Endothelial cell of umbilical vein (primary cell): Measurements from ENCODE around the gene EHF. TPM values are rescaled to one million over a fixed set of nuclear protein-coding genes. Genes with fewer than 3 reads are reported as not detected.

Experiments
- BruUV-seq: library from RNA; stranded (reverse); fragments of 400-500 nt; replicated peaks from 2 replicates; lab custom pipeline; 2021; lab: Mats Ljungman, UMichigan
- CTCF ChIA-PET: fragments of 300-600, 350-600 bp; sonication (Branson Sonifier 250); formaldehyde crosslinking; loops from one replicate; lab custom pipeline; 2021; ENCODE audit warnings: antibody characterized with exemption, inconsistent platforms; lab: Charles Lee
- POLR2A ChIA-PET: fragments of 300-600, 350-600 bp; sonication (Branson Sonifier 250); formaldehyde crosslinking; loops from one replicate; lab custom pipeline; 2021; ENCODE audit warnings: antibody characterized with exemption, inconsistent platforms; lab: Charles Lee
- DNase-seq: peaks from one replicate; pipeline ENCODE4 v3.0.0-alpha.2; 2011; ENCODE audit warnings: low read depth, low spot score
- FAIRE-seq: peaks from 2 replicates; lab custom pipeline; 2011; peaks lifted over from hg19 to GRCh38; lab: Jason Lieb, UNC
- H2AFZ ChIP-seq: 2 replicates; pipeline ENCODE4 v1.6.0; 2012; ENCODE audit warnings: low read depth, low read length, control low read depth, inconsistent platforms
- H3K27ac ChIP-seq: 2 replicates; pipeline ENCODE4 v1.5.1; 2011; ENCODE audit warnings: low read depth, mild to moderate bottlenecking, control low read depth, low read length, moderate library complexity; ENCODE audit not compliant: insufficient read depth
- H3K27me3 ChIP-seq, 2 experiments: 2 replicates each; pipeline versions ENCODE4 v1.6.0 to v1.6.1; 2011; ENCODE audit warnings: low read length in 2 of 2, mixed read lengths in 1 of 2; ENCODE audit not compliant: control insufficient read depth in 2 of 2, insufficient read depth in 2 of 2
- H3K36me3 ChIP-seq, 2 experiments: 2 replicates in 1 of 2; 3 replicates in 1 of 2; pipeline ENCODE4 v1.5.1; 2011; ENCODE audit warnings: low read length in 2 of 2, mild to moderate bottlenecking in 1 of 2, moderate library complexity in 1 of 2; ENCODE audit not compliant: control insufficient read depth in 2 of 2, insufficient read depth in 2 of 2; ENCODE audit errors: extremely low read depth in 1 of 2
- H3K4me1 ChIP-seq: 3 replicates; pipeline ENCODE4 v1.5.1; 2011; ENCODE audit warnings: mild to moderate bottlenecking, low read length; ENCODE audit not compliant: control insufficient read depth, insufficient read depth; ENCODE audit errors: extremely low read depth
- H3K4me2 ChIP-seq: 2 replicates; pipeline ENCODE4 v1.6.1; 2011; ENCODE audit warnings: low read length, control low read depth, mixed read lengths; ENCODE audit not compliant: insufficient read depth
- H3K4me3 ChIP-seq, 3 experiments: fragments of 200-600 bp in 1 of 3; sonication (generic), shearing (Covaris generic) in 1 of 3; replicated peaks in 1 of 3; 2 replicates each; pipeline ENCODE4 v1.5.1; 2011 to 2016; ENCODE audit warnings: control low read depth in 3 of 3, low read length in 3 of 3, mild to moderate bottlenecking in 2 of 3, inconsistent platforms in 1 of 3, low read depth in 1 of 3, moderate library complexity in 1 of 3; ENCODE audit not compliant: insufficient read depth in 1 of 3
- H3K79me2 ChIP-seq: 2 replicates; pipeline ENCODE4 v1.6.0; 2012; ENCODE audit warnings: low read length, inconsistent platforms; ENCODE audit not compliant: control insufficient read depth, insufficient read depth
- H3K9ac ChIP-seq: replicated peaks from 2 replicates; pipeline ENCODE3; 2011; ENCODE audit warnings: low read length, control low read depth; ENCODE audit not compliant: insufficient read depth; ENCODE audit errors: extremely low read depth
- H3K9me1 ChIP-seq: replicated peaks from 3 replicates; pipeline ENCODE4 v1.6.0; 2011; ENCODE audit warnings: mild to moderate bottlenecking, low read length; ENCODE audit not compliant: control insufficient read depth, insufficient read depth; ENCODE audit errors: extremely low read depth
- H3K9me3 ChIP-seq: replicated peaks from 2 replicates; pipeline ENCODE4 v1.5.1; 2012; ENCODE audit warnings: low read length, inconsistent platforms; ENCODE audit not compliant: control insufficient read depth, insufficient read depth
- H4K20me1 ChIP-seq: replicated peaks from 2 replicates; pipeline ENCODE3; 2011; ENCODE audit warnings: mild to moderate bottlenecking, low read length; ENCODE audit not compliant: control insufficient read depth, insufficient read depth; ENCODE audit errors: extremely low read depth
- CTCF ChIP-seq, 2 donors: IDR thresholded peaks; 1 replicate in 1 of 2; 2 replicates in 1 of 2; pipeline ENCODE4 v1.5.1; 2011; ENCODE audit warnings: low read length in 2 of 2, mild to moderate bottlenecking in 2 of 2, moderate library complexity in 2 of 2, control low read depth in 1 of 2, inconsistent platforms in 1 of 2, low read depth in 1 of 2; ENCODE audit not compliant: insufficient read depth in 1 of 2; ENCODE audit errors: extremely low read depth in 1 of 2
- EZH2 ChIP-seq: IDR thresholded peaks from 2 replicates; pipeline ENCODE4 v1.6.1; 2012; ENCODE audit warnings: borderline replicate concordance, low read depth, mild to moderate bottlenecking, moderate library complexity, low read length, inconsistent platforms; ENCODE audit not compliant: severe bottlenecking
- FOS ChIP-seq: IDR thresholded peaks from 2 replicates; pipeline ENCODE4 v1.6.1; 2011; ENCODE audit warnings: mild to moderate bottlenecking, low read length, moderate library complexity, borderline replicate concordance; ENCODE audit not compliant: insufficient read depth
- GATA2 ChIP-seq: IDR thresholded peaks from 2 replicates; pipeline ENCODE4 v1.7.0; 2011; ENCODE audit warnings: low read depth, mild to moderate bottlenecking, moderate library complexity, mixed read lengths, low read length; ENCODE audit not compliant: insufficient read length, insufficient read depth
- JUN ChIP-seq: IDR thresholded peaks from 2 replicates; pipeline ENCODE4 v1.6.1; 2011; ENCODE audit warnings: borderline replicate concordance, low read depth; ENCODE audit not compliant: insufficient read length, insufficient read depth
- MAX ChIP-seq: IDR thresholded peaks from 2 replicates; pipeline ENCODE4 v1.6.1; 2011; ENCODE audit not compliant: insufficient read depth, insufficient read length
- MYC ChIP-seq: IDR thresholded peaks from one replicate; pipeline ENCODE4 v1.6.1; 2011; ENCODE audit warnings: mild to moderate bottlenecking, low read depth, low read length
- POLR2A ChIP-seq: IDR thresholded peaks from 2 replicates; pipeline ENCODE4 v1.6.1; 2012; ENCODE audit warnings: low read depth, mild to moderate bottlenecking, control low read depth, low read length
- POLR2AphosphoS5 ChIP-seq: IDR thresholded peaks from 2 replicates; pipeline ENCODE4 v1.6.1; 2012; ENCODE audit warnings: low read depth, mild to moderate bottlenecking, control low read depth, low read length, moderate library complexity; ENCODE audit not compliant: insufficient read depth
- dilution Hi-C: fragments of 300-500 bp; cut with MboI; formaldehyde crosslinking; loops from one replicate; pipeline ENCODE4 v1.15.0; 2019; ENCODE audit warnings: low sequenced_read_pairs; ENCODE audit not compliant: extremely low pct_ligation_motif_present
- intact Hi-C: fragments of 100-400 bp; cut with micrococcal nuclease; formaldehyde crosslinking; loops from one replicate; pipeline ENCODE4 v1.10.0; 2022
- polyA plus RNA-seq, 4 experiments: library from polyadenylated mRNA; depleted of rRNA in 3 of 4; stranded (reverse) in 3 of 4; unstranded in 1 of 4; fragments of >200 nt; gene quantifications; 2 replicates each; pipeline versions ENCODE4 v1.2.1 to v1.2.3, GENCODE V29; 2011 to 2012; ENCODE audit warnings: missing spikeins in 1 of 4
- total RNA-seq: library from RNA; stranded (reverse); gene quantifications from 2 replicates; pipeline ENCODE4 v1.2.3, GENCODE V29; 2021

EHF gene
- total and polyA plus RNA-seq, 2 donors (not counting 3 experiments of a cell fraction or from before 2014, with no cell fraction given): not detected

- Histone ChIP-seq H3K27ac (no peak overlapping the region), H3K9ac (no peak overlapping the region), H3K27me3 (no peaks in the 10 kb centered on the region), H3K4me3 (no peak overlapping the region), H3K4me2 (no peak overlapping the region), H3K79me2 (no peaks in the 10 kb centered on the region), H3K4me1 (peaks cover 4% of the 10 kb centered on the region), H4K20me1 (no peaks in the 10 kb centered on the region), H3K36me3 (no peaks in the 10 kb centered on the region), H2AFZ (no peak overlapping the region), H3K9me1 (no peaks in the 10 kb centered on the region), H3K9me3 (no peaks in the 10 kb centered on the region)
- intact Hi-C loops: no loop called here
- no peak for FAIRE-seq
- BruUV-seq: no TSS peak
- DNase-seq: no peak
- dilution Hi-C loops: no loop called here
- POLR2A ChIA-PET: no interaction called here
- CTCF ChIA-PET: no interaction called here
- TF ChIP-seq POLR2AphosphoS5 (no peak), JUN (no peak), GATA2 (no peak), EZH2 (no peak), CTCF (IDR thresholded peaks at IDR 0.05; ENCODE audit: extremely low read depth in 1 of 2, insufficient read depth in 1 of 2, low read depth in 1 of 2, low read length in 2 of 2) (no peak), MYC (no peak), FOS (no peak), MAX (no peak), POLR2A (no peak)
These were observed 16.0 kb upstream of the EHF start for GRCh38 chr11:34604911-34605310.
